Superior temporal gyrus (tissue), 1 donor: ENCODE results near the gene TNNT2.

Experiments
- DNase-seq: peaks from one replicate; pipeline ENCODE4 v3.0.0-alpha.2; 2016; ENCODE audit errors: extremely low spot score

Gene TNNT2

GRCh38 chr1:201316556-201316955 lies 60.9 kb downstream of the TNNT2 start:
- DNase-seq, result no peak

- no peak for DNase-seq
Measured at GRCh38 chr1:201313086-201313485, 64.4 kb downstream of the TNNT2 start.

- no peak for DNase-seq
Measured at GRCh38 chr1:201312298-201312697, 65.2 kb downstream of the TNNT2 start.

GRCh38 chr1:201311356-201312011 lies 66.0 kb downstream of the TNNT2 start:
- no peak for DNase-seq

- DNase-seq, result peak; percentile 23
Measured at GRCh38 chr1:201310986-201311355, 66.5 kb downstream of the TNNT2 start.

GRCh38 chr1:201310251-201310985 lies 67.1 kb downstream of the TNNT2 start:
- no peak for DNase-seq

- peak; percentile 27 for DNase-seq
Measured at GRCh38 chr1:201309416-201309815, 68.1 kb downstream of the TNNT2 start.
